VCaP (cell line): ENCODE results near the gene SLC2A9.

ENCODE experiments used
- H3K27ac ChIP-seq: fragments of 450-650 bp; 2 replicates; pipeline ENCODE4 v1.5.1; 2017
- CTCF ChIP-seq: fragments of 450-650 bp; conservative IDR thresholded peaks from 2 replicates; pipeline ENCODE4 v1.5.1; 2017; ENCODE audit warnings: mild to moderate bottlenecking, moderate library complexity

The SLC2A9 gene

GRCh38 chr4:10008609-10009005 lies 12.7 kb downstream of the SLC2A9 start:
- H3K27ac ChIP-seq = no peak overlapping the region
- no peak for TF ChIP-seq CTCF

- no peak overlapping the region for H3K27ac ChIP-seq
- TF ChIP-seq CTCF = no peak
Observed at GRCh38 chr4:10007793-10008608, 13.3 kb downstream of the SLC2A9 start.

GRCh38 chr4:10007436-10007740 lies 13.9 kb downstream of the SLC2A9 start:
- no peak for TF ChIP-seq CTCF
- H3K27ac ChIP-seq = no peak overlapping the region

- TF ChIP-seq CTCF = no peak
- peak overlapping the region; percentile 68 for H3K27ac ChIP-seq
Observed at GRCh38 chr4:10006601-10007435, 14.5 kb downstream of the SLC2A9 start.

- peak overlapping the region; percentile 68 for H3K27ac ChIP-seq
Observed at GRCh38 chr4:10006231-10006600, 15.1 kb downstream of the SLC2A9 start.

GRCh38 chr4:10005632-10006031 lies 15.7 kb downstream of the SLC2A9 start:
- TF ChIP-seq CTCF = no peak
- H3K27ac ChIP-seq = peak overlapping the region; percentile 68

More at GRCh38 chr4:10006231-10006600, 15.1 kb downstream of the SLC2A9 start:
- no peak for TF ChIP-seq CTCF

- H3K27ac ChIP-seq = no peak overlapping the region
- TF ChIP-seq CTCF = no peak
Observed at GRCh38 chr4:10003666-10004065, 17.6 kb downstream of the SLC2A9 start.
